HG03135 (cell line): ENCODE data around the gene CELF5.
"Not testable (repeated sequence)": the region's sequence is repeated elsewhere in the genome, so short reads cannot be mapped to it uniquely, and the experiment has no call there.

ENCODE experiments used
- ATAC-seq: cut with Tn5 transposase; IDR thresholded peaks from one replicate; pipeline ENCODE4 v1.9.1; 2021; ENCODE audit warnings: mild to moderate bottlenecking, moderate library complexity; ENCODE audit not compliant: unreplicated experiment

The CELF5 gene

DNA sequence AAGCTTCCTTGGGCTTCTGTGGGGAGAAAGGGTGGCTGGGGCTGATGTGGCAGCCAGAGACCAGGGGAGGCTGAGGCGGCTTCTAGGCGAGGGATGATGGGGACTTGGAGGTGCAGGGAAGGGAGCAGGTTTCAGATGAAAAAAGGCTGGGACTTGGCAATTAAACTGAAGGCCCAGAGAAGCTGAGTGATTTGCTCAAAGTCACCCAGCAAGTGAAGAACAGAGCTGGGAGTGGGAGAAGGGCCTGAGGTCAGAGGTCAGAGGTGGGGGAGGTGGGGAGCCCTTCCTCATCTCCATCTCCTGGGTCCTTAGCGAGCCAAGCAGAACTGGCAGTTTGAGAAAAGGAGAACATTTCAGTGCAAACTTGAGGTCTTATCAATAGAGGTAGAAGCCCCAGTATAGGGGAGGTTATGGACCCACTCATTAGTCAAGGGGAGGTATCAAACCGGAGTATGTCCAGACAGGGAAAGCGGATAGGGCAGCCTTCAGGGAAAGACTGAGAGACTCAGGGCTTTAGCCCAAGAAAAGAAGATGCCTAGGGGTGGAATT lies 92.3 kb downstream of the CELF5 start:
- ATAC-seq, result no peak

DNA sequence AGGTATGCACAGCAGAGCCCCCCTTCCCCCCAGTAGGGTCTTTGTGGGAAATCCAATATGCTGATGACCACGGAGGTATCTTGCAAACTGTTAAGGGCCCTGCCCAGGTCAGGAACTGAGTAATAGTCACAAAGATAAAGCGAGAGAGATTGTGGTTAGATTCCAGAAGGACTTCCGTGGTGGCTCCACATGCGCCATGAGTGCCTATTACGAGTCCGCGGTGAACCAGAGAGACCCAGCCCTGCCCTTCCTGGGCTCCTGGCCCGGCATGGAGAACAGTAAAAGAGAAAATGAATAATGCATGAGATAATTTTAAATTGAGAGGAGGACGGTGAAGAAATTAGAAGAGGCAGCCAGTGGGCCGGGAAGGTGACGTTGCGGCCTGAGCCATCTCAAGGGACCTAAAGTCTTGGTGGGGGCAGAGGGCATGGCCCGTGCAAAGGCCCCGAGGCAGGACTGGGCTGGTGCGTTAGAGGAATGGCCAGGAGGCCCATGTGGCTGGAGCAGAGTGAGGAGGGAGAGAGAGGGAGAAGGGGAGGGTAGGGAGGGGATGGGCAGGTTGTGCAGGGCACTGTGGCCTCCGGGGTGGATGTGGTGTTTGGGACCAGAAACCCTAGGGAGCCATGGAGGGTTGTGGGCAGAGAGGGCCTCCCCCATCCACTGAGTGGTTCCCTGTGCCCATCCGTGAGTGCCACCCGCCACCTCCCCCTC lies 95.3 kb downstream of the CELF5 start:
- no peak for ATAC-seq

DNA sequence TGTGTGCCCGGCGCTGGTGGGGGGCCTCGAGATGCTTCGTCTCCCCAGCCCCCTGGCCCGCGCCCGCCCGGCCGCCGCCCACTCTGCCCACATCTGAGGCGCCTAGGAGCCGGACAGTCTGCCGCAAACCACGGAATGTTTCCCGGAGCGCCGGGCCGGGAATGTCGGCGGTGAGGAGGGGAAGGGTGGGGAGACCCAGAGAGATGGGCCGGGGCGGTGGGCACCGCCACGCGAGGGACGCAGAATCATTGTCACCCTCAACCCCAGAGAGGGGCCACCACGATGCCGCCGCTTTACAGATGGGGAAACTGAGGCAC lies 95.9 kb downstream of the CELF5 start:
- no peak for ATAC-seq

DNA sequence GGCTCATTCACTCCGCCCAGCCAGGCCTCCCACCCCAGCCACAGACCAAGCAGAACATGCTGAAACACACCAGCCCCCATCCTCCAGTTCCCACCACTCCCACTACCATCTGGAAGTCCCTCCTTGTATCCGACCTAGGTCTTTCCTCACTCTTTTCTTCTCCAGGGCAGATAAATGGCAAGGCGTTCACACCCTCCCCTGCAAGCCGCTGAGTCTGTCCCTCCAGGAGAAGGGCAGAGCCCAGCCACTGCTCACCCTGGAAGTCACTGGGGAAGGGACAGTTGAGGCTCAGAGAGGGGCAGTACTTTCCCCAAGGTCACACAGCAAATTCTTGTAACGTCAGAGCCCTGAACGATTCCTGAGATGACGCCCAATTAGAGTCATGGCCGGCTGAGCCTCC lies 96.4 kb downstream of the CELF5 start:
- ATAC-seq, result no peak

DNA sequence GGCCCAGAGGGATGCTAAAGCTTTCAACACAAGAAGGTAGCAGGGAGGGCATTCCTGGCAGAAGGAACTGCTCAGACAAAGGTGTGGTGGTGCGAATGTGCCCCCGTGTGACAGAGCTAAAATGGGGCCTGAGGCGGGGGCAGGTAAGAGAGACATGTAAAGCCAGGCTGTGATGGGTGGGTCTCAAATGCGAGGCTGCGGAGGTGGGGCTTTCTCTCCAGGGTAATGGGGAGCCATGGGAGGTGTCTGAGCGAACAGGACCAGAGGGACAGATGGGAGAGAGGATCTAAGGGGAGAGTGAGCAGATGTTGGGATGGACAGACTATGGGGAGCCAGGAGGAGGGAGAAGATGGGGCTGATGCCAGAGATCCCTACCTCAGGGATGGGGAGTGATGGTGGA lies 97.2 kb downstream of the CELF5 start:
- ATAC-seq, result no peak

DNA sequence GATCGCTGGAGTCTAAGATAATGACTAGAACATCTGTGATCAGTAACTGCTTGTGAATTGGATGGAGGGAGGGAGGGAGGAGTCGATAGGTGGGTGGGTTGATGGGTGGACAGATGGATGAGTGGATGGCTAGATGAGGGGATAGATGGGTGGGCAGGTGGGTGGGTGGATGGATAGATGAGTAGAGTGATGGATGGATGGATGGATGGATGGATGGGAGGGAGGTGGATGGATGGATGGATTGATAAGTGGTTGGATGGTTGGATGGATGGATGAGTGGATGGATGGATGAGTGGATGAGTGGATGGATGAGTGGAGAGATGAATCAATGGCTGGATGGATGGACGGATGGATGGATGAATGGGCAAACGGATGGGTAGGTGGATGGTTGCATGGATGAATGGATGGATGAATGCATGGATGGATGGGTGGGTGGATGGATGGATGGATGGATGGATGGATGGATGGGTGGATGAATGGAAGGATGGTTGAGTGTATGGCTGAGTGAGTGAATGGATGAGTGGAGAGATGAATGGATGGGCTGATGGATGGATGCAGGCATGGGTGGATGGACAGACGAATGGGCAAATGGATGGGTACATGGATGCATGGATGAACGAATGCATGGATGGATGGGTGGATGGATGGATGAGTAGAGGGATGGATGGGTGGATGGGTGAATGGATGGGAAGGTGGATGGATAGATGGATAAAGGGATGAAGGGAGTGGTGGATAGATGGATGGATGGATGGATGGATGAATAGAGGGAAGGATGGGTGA lies 97.9 kb downstream of the CELF5 start:
- ATAC-seq, result no peak

DNA sequence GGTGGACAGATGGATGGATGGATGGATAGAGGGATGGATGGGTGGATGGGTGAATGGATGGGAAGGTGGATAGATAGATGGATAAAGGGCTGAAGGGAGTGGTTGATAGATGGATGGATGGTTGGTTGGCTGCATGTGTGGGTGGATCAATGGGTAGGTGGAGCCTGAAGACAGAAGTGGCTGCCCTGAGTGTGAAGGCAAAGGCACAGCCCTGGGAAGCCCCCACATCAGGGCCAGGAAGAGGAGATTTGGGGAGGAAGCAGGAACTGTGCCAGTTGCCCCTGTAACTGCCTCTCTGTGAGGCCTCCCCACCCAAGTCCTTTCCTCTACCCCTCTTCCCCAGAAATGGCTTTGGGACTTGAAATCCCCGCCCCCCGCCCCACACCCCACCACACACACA lies 98.6 kb downstream of the CELF5 start:
- no peak for ATAC-seq

DNA sequence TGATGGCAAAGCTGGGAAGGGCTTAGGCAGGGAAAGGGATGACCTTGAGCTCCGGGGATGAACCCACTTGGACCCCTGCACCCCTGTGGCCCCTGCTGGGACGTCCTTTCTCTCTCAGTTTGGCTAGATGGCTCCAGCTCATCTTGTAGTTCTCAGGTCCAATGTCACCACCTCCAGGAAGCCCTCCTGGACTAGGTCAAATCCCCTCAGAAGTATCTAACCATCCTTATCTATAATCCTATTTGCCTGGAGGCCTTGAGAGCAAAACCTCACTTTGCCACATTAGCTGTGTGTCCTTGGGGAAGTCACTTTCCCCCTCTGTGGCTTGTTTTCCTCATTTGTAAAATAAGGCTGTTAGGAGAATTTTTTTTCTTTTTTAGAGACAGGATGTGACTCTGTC lies 99.2 kb downstream of the CELF5 start:
- no peak for ATAC-seq

DNA sequence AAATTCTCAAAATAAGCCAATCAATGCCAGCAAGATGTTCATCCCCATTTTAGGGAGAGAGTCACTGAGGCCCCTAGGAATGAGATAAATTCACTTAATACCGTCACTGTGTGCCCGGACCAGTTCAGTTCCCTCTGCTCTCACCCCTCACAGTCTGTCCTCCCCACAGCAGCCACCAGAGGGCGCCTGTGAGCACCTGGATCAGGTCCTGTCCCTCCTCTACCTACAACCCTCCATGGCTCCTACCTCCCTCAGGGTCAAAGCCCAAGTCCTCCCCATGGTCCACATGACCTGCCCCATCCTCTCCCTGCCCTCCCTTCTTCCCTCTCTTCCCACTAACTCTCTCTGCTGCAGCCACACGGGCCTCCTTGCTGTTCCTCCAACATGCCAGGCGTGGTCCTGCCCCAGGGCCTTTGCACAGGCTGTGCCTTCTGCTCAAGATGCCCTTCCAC lies 100.0 kb downstream of the CELF5 start:
- no peak for ATAC-seq

DNA sequence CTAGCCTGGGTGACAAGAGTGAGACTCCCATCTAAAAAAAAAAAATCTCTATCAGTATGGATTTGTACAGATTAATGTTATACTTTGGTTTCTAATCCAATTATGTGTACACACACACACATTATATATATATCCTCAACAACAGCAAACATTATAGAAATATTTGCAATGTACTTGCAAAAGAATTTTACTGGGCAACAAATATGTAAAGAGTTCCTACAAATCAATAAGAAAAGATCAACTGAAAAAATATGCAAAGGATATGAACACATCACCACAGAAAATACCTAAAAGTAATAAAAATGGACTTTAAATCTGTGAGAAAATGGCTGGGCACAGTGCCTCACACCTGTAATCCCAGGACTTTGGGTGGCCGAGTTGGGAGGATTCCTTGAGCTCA lies 101.0 kb downstream of the CELF5 start:
- no peak for ATAC-seq

DNA sequence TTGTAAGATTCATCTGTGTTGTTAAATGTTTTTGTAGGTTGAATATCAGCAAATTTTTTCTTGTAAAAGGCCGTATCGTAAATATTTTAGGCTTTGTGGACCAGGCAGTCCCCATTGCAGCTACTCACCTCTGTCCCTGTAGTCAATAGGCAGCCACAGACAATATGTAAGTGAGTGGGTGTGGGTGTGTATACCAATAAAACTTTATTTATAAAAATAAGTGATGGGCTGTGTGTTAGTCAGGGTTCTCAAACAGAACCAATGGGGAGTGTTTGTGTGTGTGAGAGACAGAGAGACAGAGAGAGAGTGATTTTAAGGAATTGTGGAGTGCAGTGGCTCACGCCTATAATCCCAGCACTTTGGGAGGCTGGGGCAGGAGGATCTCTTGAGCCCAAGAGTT lies 104.3 kb downstream of the CELF5 start:
- ATAC-seq, result no peak

DNA sequence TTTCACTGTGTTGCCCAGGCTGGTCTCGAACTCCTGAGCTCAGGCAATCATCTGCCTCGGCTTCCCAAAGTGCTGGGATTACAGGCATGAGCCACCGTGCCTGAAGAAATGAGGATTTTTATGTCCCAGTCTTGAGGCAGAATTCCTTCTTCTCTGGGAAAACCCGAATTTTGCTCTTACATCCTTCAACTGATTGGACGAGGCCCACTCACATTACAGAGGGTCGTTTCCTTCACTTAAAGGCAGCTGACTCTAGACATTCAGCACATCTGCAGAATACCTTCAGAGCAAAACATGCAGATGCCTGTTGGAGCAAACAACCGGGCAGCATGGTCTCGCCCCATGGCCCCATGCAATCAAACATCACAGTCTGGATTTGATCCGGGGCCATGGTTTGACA lies 105.6 kb downstream of the CELF5 start:
- no peak for ATAC-seq

DNA sequence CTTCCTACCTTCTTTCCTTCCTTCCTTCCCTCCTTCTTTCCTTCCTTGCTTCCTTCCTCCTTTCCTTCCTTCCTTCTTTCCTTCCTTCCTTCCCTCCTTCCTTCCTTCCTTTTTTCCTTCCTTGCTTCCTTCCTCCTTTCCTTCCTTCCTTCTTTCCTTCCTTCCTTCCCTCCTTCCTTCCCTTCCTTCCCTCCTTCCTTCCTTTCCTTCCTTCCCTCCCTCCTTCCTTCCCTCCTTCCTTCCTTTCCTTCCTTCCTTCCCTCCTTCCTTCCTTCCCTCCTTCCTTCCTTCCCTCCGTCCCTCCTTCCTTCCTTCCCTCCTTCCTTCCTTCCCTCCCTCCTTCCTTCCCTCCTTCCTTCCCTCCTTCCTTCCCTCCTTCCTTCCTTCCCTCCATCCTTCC lies 107.8 kb downstream of the CELF5 start:
- ATAC-seq, result not testable (repeated sequence)

DNA sequence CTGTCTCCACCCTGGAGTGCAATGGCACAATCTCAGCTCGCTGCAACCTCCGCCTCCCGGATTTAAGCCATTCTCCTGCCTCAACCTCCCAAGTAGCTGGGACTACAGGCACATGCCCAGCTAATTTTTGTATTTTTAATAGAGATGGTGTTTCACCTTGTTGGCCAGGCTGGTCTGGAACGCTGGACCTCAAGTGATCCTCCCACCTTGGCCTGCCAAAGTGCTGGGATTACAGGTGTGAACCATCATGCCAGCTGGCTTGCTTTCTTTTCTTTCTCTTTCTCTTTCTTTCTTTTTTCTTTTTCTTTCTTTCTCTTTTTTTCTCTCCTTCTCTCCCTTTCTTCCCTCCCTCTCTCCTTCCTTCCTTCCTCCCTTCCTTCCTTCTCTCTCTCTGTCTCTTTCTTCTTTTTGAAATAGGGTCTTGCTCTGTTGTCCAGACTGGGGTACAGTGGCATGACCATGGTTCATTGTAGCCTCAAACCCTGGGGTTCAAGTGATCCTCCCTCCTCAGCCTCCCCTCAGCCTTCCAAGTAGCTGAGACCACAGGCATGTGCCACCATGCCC lies 108.6 kb downstream of the CELF5 start:
- ATAC-seq, result no peak

DNA sequence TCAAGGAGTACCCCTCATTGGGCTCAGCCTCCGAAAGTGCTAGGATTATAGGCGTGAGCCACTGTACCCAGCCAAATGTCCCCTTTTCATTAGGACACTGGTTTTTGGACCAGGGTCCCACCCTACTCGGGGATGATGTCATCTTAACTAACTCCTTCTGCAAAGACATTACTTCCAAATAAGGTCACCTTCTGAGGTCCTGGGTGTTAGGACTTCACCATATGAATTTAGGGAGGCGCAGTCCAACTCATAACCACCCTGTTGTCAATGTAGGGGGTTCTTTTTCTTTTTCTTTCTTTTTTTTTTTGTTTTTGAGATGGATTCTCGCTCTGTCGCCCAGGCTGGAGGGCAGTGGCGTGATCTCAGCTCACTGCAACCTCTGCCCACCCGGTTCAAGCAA lies 109.2 kb downstream of the CELF5 start:
- ATAC-seq, result no peak

DNA sequence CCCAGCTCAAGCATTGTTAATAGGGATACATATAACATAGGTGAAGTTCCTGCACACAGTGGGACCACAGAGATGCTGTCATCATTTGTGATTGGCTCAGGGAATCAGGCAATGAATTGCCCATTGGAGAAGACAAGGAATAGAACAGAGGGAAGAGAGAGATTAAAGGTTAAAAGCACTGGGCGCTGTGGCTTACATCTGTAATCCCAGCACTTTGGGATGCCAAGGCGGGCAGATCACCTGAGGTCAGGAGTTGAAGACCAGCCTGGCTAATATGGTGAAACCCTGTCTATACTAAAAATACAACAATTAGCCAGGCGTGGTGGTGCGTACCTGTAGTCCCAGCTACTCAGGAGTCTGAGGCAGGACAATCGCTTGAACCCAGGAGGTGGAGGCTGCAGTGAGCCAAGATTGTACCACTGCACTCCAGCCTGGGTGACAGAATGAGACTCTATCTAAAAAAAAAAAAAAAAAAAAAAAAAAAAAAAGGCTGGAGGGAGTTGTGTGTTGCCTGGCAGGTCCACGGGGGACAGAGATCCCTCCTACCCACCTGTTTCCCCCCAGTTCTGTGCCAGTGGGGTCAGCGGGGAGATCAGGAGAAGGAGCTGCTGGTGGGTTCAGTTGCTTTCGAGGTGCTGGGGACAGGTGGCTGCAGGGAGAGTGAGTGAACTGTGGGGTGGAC lies 110.4 kb downstream of the CELF5 start:
- ATAC-seq, result not testable (repeated sequence)

DNA sequence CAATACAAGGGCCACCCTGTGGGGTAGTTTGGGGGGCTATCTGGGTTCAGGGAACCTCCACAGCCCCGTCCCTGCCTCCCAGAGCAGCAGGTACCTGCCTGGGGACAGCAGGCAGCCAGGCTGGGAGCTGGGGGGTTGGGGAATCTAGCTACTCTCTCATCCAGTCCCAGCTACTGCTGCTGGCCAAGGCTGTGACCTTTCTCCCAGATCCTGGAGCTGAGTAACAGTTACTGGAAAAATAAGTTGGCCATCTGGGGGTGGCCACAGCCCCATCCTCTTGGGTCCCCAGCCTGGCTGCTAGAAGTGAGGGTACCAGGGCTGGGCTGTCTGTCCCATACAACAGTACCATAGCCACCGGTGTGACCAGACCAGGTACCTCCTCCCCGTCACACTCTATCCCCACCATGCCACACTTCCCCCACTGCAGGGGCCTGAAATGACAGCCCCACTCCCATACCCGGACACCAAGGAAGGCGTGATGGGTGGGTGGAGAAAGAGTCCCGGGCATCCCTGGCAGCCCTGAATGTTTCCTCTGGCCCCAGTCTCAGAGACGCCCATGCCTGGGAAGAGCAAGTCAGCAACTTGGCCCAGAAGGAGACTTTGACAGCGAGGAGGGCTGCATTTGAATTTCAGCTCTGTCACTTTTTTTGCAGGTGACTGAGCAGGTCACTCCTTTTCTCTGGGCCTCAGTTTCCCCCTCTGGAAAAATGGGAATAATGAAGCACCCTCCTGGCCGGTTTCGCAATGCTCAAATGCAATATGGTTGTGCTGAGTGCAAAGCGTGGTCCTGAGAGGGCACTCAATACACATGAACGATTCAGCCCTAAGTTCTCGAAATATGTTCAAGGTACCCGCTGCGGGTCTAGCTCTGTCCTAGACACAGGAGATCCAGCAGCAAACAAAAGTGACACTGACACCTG lies 111.2 kb downstream of the CELF5 start:
- no peak for ATAC-seq

DNA sequence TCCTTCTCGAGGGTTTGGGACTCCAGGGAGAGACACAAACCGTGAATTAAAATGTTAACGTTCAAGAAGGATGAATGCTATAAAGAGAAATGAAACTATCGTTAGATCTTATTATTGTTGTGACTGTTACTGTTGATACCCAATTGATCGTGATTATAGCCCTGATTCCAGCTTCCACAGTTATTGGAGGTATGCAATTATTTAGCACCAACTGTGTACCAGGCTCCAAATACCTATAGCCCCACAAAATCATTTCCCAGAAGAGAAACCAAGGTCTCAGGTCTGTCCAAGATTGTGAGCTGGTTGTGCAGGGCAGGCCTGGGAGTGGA lies 111.9 kb downstream of the CELF5 start:
- no peak for ATAC-seq

DNA sequence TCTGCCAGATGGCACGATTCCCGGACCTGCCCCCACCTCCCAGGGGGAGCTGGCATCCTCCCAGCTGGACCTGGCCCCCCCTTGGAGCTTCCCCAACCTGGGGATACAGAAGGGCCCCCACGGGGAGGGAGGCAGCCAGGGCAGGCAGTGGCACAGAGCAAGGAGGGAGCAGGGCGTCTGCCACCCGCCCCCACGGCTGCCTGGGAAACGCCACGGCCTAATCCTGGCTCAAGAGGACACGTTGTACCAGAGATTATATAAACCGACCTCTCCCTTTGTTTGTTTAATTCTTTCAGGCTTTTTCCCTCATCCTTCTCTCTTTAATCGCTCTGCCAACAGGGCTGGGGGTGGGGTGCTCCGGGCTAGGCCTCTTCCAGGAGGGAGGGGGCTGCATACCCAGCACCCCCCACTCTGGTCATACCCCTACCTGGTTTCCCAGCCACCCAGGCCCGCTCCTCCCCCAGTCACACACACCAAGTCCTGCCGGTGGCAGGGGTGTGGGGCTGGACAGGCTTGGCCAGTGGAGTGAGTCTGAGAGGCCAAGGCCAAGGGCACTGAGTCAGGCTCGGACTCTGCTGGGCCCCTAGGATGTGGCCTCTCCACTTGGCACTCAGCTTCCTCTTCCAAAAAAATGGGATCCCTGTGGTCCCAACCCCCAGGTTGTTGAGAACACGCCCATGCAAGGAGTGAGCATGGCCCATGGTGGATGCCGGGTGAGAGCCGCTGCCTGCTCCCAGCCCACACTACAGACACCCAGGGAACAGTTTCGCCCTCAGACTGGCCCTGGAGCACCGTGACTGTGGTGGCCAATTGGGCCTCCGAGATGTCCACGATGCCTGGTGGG lies 112.4 kb downstream of the CELF5 start:
- ATAC-seq, result no peak
